GM21367 (cell line): Measurements from ENCODE around the gene SAMM50.

Experiments
- ATAC-seq: cut with Tn5 transposase; IDR thresholded peaks from one replicate; pipeline ENCODE4 v1.9.1; 2021; ENCODE audit not compliant: unreplicated experiment

The SAMM50 gene

GRCh38 chr22:43955040-43955882 is at the start of gene SAMM50:
SAMM50 (plus strand) TSS chr22:43955442; CDS start chr22:43955578, 136 bp downstream.
- peak; percentile 81 for ATAC-seq

- no peak for ATAC-seq
These were observed 49.6 kb upstream of the SAMM50 start for GRCh38 chr22:43905681-43906080.

- ATAC-seq = no peak
These were observed 45.5 kb upstream of the SAMM50 start for GRCh38 chr22:43909708-43910107.

- no peak for ATAC-seq
These were observed 45.0 kb upstream of the SAMM50 start for GRCh38 chr22:43910178-43910695.

GRCh38 chr22:43911351-43911750 is 43.9 kb upstream of the SAMM50 start:
- ATAC-seq = no peak

GRCh38 chr22:43917521-43917920 is 37.7 kb upstream of the SAMM50 start:
- ATAC-seq = no peak

- no peak for ATAC-seq
These were observed 35.9 kb upstream of the SAMM50 start for GRCh38 chr22:43919106-43919973.

- no peak for ATAC-seq
These were observed 33.9 kb upstream of the SAMM50 start for GRCh38 chr22:43921370-43921769.

GRCh38 chr22:43922123-43922522 is 33.1 kb upstream of the SAMM50 start:
- ATAC-seq = no peak

- ATAC-seq = no peak
These were observed 32.1 kb upstream of the SAMM50 start for GRCh38 chr22:43923191-43923590.

- ATAC-seq = no peak
These were observed 31.4 kb upstream of the SAMM50 start, which contains the start of gene PNPLA3 for GRCh38 chr22:43923631-43924464. PNPLA3 (plus strand) TSS chr22:43923805; CDS start chr22:43923912, 107 bp downstream.

GRCh38 chr22:43924877-43925276 is 30.4 kb upstream of the SAMM50 start:
- no peak for ATAC-seq

GRCh38 chr22:43925433-43926348 is 29.6 kb upstream of the SAMM50 start:
- no peak for ATAC-seq

GRCh38 chr22:43926349-43926710 is 28.9 kb upstream of the SAMM50 start:
- ATAC-seq = no peak

- no peak for ATAC-seq
These were observed 26.8 kb upstream of the SAMM50 start for GRCh38 chr22:43928468-43928867.

GRCh38 chr22:43928908-43929307 is 26.3 kb upstream of the SAMM50 start:
- no peak for ATAC-seq

GRCh38 chr22:43931771-43932170 is 23.5 kb upstream of the SAMM50 start:
- ATAC-seq = no peak

GRCh38 chr22:43941449-43941848 is 13.8 kb upstream of the SAMM50 start:
- ATAC-seq = no peak

- no peak for ATAC-seq
These were observed 10.4 kb upstream of the SAMM50 start for GRCh38 chr22:43944670-43945430.
